ENCODE data around the gene SLC35E2B.

SLC35E2B gene

GRCh38 chr1:1619917-1620361 is 72.7 kb downstream of the SLC35E2B start:
- Histone ChIP-seq H3K4me3 (ENCODE audit: low read depth, low read length) (no peak overlapping the region), H3K9me3 (ENCODE audit: severe bottlenecking) (no peaks in the 10 kb centered on the region), H3K27me3 (ENCODE audit: insufficient read depth, low read depth, severe bottlenecking) (no peaks in the 10 kb centered on the region), H3K27ac (no peak overlapping the region), H3K36me3 (peaks cover 20% of the 10 kb centered on the region)
- TF ChIP-seq CTCF (IDR thresholded peaks at IDR 0.05; ENCODE audit: low read depth, low read length), result peak; percentile 92
- peak; percentile 71 for DNase-seq

GRCh38 chr1:1618396-1619068 is 74.1 kb downstream of the SLC35E2B start:
- Histone ChIP-seq H3K27ac (no peak overlapping the region), H3K4me3 (ENCODE audit: low read depth, low read length) (no peak overlapping the region), H3K9me3 (ENCODE audit: severe bottlenecking) (no peaks in the 10 kb centered on the region), H3K27me3 (ENCODE audit: insufficient read depth, low read depth, severe bottlenecking) (no peaks in the 10 kb centered on the region), H3K36me3 (peaks cover 25% of the 10 kb centered on the region)
- no peak for TF ChIP-seq CTCF (IDR thresholded peaks at IDR 0.05; ENCODE audit: low read depth, low read length)
- DNase-seq, result no peak

GRCh38 chr1:1617925-1618324 is 74.7 kb downstream of the SLC35E2B start:
- Histone ChIP-seq H3K36me3 (peaks cover 28% of the 10 kb centered on the region), H3K27ac (no peak overlapping the region), H3K27me3 (ENCODE audit: insufficient read depth, low read depth, severe bottlenecking) (no peaks in the 10 kb centered on the region), H3K9me3 (ENCODE audit: severe bottlenecking) (no peaks in the 10 kb centered on the region), H3K4me3 (ENCODE audit: low read depth, low read length) (no peak overlapping the region)
- TF ChIP-seq CTCF (IDR thresholded peaks at IDR 0.05; ENCODE audit: low read depth, low read length), result no peak
- DNase-seq, result no peak

GRCh38 chr1:1617516-1617915 is 75.1 kb downstream of the SLC35E2B start:
- Histone ChIP-seq H3K9me3 (ENCODE audit: severe bottlenecking) (no peaks in the 10 kb centered on the region), H3K36me3 (peaks cover 28% of the 10 kb centered on the region), H3K27me3 (ENCODE audit: insufficient read depth, low read depth, severe bottlenecking) (no peaks in the 10 kb centered on the region), H3K27ac (no peak overlapping the region), H3K4me3 (ENCODE audit: low read depth, low read length) (no peak overlapping the region)
- DNase-seq, result no peak
- TF ChIP-seq CTCF (IDR thresholded peaks at IDR 0.05; ENCODE audit: low read depth, low read length), result no peak

- Histone ChIP-seq H3K27ac (no peak overlapping the region), H3K36me3 (peaks cover 28% of the 10 kb centered on the region), H3K4me3 (ENCODE audit: low read depth, low read length) (no peak overlapping the region), H3K9me3 (ENCODE audit: severe bottlenecking) (no peaks in the 10 kb centered on the region), H3K27me3 (ENCODE audit: insufficient read depth, low read depth, severe bottlenecking) (no peaks in the 10 kb centered on the region)
- no peak for DNase-seq
- TF ChIP-seq CTCF (IDR thresholded peaks at IDR 0.05; ENCODE audit: low read depth, low read length), result no peak
These were observed 75.8 kb downstream of the SLC35E2B start for GRCh38 chr1:1616838-1617237.
